ENCODE results near the gene KHK. TPM values are rescaled to one million over a fixed set of nuclear protein-coding genes. Genes with fewer than 3 reads are reported as not detected.

Gene KHK
- total RNA-seq, 1 experiment from 2014 or later, result 1.5 TPM

Other genes with a start within 250 kb of the KHK start
- gene DPYSL5, start 238.6 kb upstream of the KHK start, total RNA-seq (2021; ENCODE audit: unreplicated experiment), result 0.31 TPM
- 11.6 TPM for gene MAPRE3, start 116.1 kb upstream of the KHK start, total RNA-seq (2021; ENCODE audit: unreplicated experiment)
- gene TMEM214, start 53.8 kb upstream of the KHK start, total RNA-seq (2021; ENCODE audit: unreplicated experiment), result 77.8 TPM
- gene AGBL5, start 35.1 kb upstream of the KHK start, total RNA-seq (2021; ENCODE audit: unreplicated experiment), result 55.6 TPM
- 219 TPM for gene OST4, start 15.1 kb upstream of the KHK start, total RNA-seq (2021; ENCODE audit: unreplicated experiment)
- 0.31 TPM for gene EMILIN1, start 8.2 kb upstream of the KHK start, total RNA-seq (2021; ENCODE audit: unreplicated experiment)
- gene CGREF1, start 32.4 kb downstream of the KHK start, total RNA-seq (2021; ENCODE audit: unreplicated experiment), result 10.1 TPM
- 0.46 TPM for gene ABHD1, start 37.0 kb downstream of the KHK start, total RNA-seq (2021; ENCODE audit: unreplicated experiment)
- 60.9 TPM for gene PREB, start 47.9 kb downstream of the KHK start, total RNA-seq (2021; ENCODE audit: unreplicated experiment)
- not detected for gene PRR30, start 52.6 kb downstream of the KHK start, total RNA-seq (2021; ENCODE audit: unreplicated experiment)
- 0.03 TPM for gene TCF23, start 62.2 kb downstream of the KHK start, total RNA-seq (2021; ENCODE audit: unreplicated experiment)
- 111 TPM for gene ATRAID, start 125.3 kb downstream of the KHK start, total RNA-seq (2021; ENCODE audit: unreplicated experiment)
- 74.5 TPM for gene SLC5A6, start 125.5 kb downstream of the KHK start, total RNA-seq (2021; ENCODE audit: unreplicated experiment)
- gene CAD, start 130.6 kb downstream of the KHK start, total RNA-seq (2021; ENCODE audit: unreplicated experiment), result 76.7 TPM
- 0.59 TPM for gene SLC30A3, start 176.3 kb downstream of the KHK start, total RNA-seq (2021; ENCODE audit: unreplicated experiment)
- gene DNAJC5G, start 188.7 kb downstream of the KHK start, total RNA-seq (2021; ENCODE audit: unreplicated experiment), result not detected
- 0.21 TPM for gene TRIM54, start 195.7 kb downstream of the KHK start, total RNA-seq (2021; ENCODE audit: unreplicated experiment)
- 4.4 TPM for gene UCN, start 221.7 kb downstream of the KHK start, total RNA-seq (2021; ENCODE audit: unreplicated experiment)
- gene MPV17, start 236.3 kb downstream of the KHK start, total RNA-seq (2021; ENCODE audit: unreplicated experiment), result 89.5 TPM

Data from Panc1 (cell line).